Fibroblast of lung (primary cell): ENCODE measurements around the gene CSAD. TPM values are rescaled to one million over a fixed set of nuclear protein-coding genes. Genes with fewer than 3 reads are reported as not detected.

Experiments
- DNase-seq, 2 donors: peaks; one replicate each; pipeline versions ENCODE4 v3.0.0 to v3.0.0-alpha.2; 2010; ENCODE audit warnings: low read depth in 2 of 2
- H2AFZ ChIP-seq: 2 replicates; pipeline ENCODE4 v1.5.1; 2012; ENCODE audit warnings: low read length, control low read depth, inconsistent platforms
- H3K27ac ChIP-seq: 2 replicates; pipeline ENCODE4 v1.5.1; 2011; ENCODE audit warnings: low read length, control low read depth; ENCODE audit not compliant: insufficient read depth
- H3K27me3 ChIP-seq: 2 replicates; pipeline ENCODE4 v1.5.1; 2011; ENCODE audit warnings: mild to moderate bottlenecking, low read length; ENCODE audit not compliant: control insufficient read depth, insufficient read depth
- H3K36me3 ChIP-seq: 2 replicates; pipeline ENCODE4 v1.5.1; 2011; ENCODE audit warnings: low read length; ENCODE audit not compliant: control insufficient read depth, insufficient read depth
- H3K4me1 ChIP-seq: 2 replicates; pipeline ENCODE4 v1.5.1; 2011; ENCODE audit warnings: low read length; ENCODE audit not compliant: control insufficient read depth, insufficient read depth; ENCODE audit errors: extremely low read depth
- H3K4me2 ChIP-seq: 2 replicates; pipeline ENCODE4 v1.5.1; 2011; ENCODE audit warnings: low read length, control low read depth; ENCODE audit not compliant: insufficient read depth; ENCODE audit errors: extremely low read depth
- H3K4me3 ChIP-seq, 4 experiments: fragments of 200-600 bp in 1 of 4; sonication (generic) in 1 of 4; replicated peaks in 1 of 4; 2 replicates each; pipeline ENCODE4 v1.5.1; 2011 to 2016; ENCODE audit warnings: low read length in 4 of 4, low read depth in 3 of 4, mild to moderate bottlenecking in 3 of 4, control low read depth in 2 of 4, inconsistent platforms in 1 of 4, mixed read lengths in 1 of 4; ENCODE audit not compliant: insufficient read depth in 1 of 4; ENCODE audit errors: control extremely low read depth in 1 of 4
- H3K79me2 ChIP-seq: 2 replicates; pipeline ENCODE4 v1.5.1; 2012; ENCODE audit warnings: mild to moderate bottlenecking, low read length, inconsistent platforms; ENCODE audit not compliant: control insufficient read depth, insufficient read depth
- H3K9ac ChIP-seq: 2 replicates; pipeline ENCODE4 v1.5.1; 2011; ENCODE audit warnings: mild to moderate bottlenecking, low read length, control low read depth; ENCODE audit not compliant: insufficient read depth
- H3K9me3 ChIP-seq: 2 replicates; pipeline ENCODE4 v1.5.1; 2012; ENCODE audit warnings: low read depth, low read length; ENCODE audit not compliant: control insufficient read depth, insufficient read depth
- H4K20me1 ChIP-seq: 2 replicates; pipeline ENCODE4 v1.5.1; 2011; ENCODE audit warnings: low read length; ENCODE audit not compliant: control insufficient read depth, insufficient read depth; ENCODE audit errors: extremely low read depth
- EZH2 ChIP-seq: IDR thresholded peaks from 2 replicates; pipeline ENCODE4 v1.5.1; 2012; ENCODE audit warnings: low read length, control low read depth, mild to moderate bottlenecking; ENCODE audit errors: missing control alignments
- polyA plus RNA-seq, 2 donors: library from polyadenylated mRNA; depleted of rRNA in 1 of 2; stranded (reverse) in 1 of 2; unstranded in 1 of 2; fragments of >200 nt; gene quantifications; 2 replicates each; pipeline ENCODE4 v1.2.1, GENCODE V29; 2011 to 2012; ENCODE audit warnings: missing spikeins in 1 of 2
- total RNA-seq: library from RNA; depleted of rRNA; stranded (reverse); fragments of >200 nt; gene quantifications from 2 replicates; pipeline ENCODE4 v1.2.1, GENCODE V29; 2014
- TF ChIP-seq, protein P1 (sequence below), 2 donors: IDR thresholded peaks in 1 of 2; conservative IDR thresholded peaks in 1 of 2; 1 replicate in 1 of 2; 2 replicates in 1 of 2; pipeline ENCODE4 v1.5.1; 2011 to 2012; ENCODE audit warnings: low read length in 2 of 2, control low read depth in 1 of 2, inconsistent platforms in 1 of 2, low read depth in 1 of 2, mild to moderate bottlenecking in 1 of 2

Gene CSAD
- total and polyA plus RNA-seq, 2 donors (not counting 1 experiment from before 2014, with no cell fraction given): 7.8 to 10.1 TPM

DNA sequence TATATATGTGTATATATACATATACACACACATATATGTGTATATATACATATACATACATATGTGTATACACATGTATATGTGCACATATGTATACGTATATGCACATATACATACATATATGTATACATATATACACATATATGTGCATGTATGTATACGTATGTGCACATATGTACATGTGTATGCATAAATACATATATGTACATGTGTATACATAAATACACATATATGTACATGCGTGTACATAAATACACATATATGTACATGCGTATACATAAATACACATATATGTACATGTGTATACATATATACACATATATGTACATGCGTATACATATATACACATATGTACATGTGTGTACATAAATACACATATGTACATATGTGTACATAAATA, 33.5 kb downstream of the CSAD start:
- no peak overlapping the region for H3K4me3 ChIP-seq
- H3K4me1 ChIP-seq: no peaks in the 10 kb centered on the region
- TF ChIP-seq EZH2: no peak
- TF ChIP-seq, protein P1, sequence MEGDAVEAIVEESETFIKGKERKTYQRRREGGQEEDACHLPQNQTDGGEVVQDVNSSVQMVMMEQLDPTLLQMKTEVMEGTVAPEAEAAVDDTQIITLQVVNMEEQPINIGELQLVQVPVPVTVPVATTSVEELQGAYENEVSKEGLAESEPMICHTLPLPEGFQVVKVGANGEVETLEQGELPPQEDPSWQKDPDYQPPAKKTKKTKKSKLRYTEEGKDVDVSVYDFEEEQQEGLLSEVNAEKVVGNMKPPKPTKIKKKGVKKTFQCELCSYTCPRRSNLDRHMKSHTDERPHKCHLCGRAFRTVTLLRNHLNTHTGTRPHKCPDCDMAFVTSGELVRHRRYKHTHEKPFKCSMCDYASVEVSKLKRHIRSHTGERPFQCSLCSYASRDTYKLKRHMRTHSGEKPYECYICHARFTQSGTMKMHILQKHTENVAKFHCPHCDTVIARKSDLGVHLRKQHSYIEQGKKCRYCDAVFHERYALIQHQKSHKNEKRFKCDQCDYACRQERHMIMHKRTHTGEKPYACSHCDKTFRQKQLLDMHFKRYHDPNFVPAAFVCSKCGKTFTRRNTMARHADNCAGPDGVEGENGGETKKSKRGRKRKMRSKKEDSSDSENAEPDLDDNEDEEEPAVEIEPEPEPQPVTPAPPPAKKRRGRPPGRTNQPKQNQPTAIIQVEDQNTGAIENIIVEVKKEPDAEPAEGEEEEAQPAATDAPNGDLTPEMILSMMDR (conservative IDR thresholded peaks at IDR 0.05 in 1 of 2, IDR thresholded peaks at IDR 0.05 in 1 of 2; ENCODE audit: low read depth in 1 of 2, low read length in 2 of 2): no peak
- H3K36me3 ChIP-seq: no peaks in the 10 kb centered on the region
- H3K27ac ChIP-seq: no peak overlapping the region
- H4K20me1 ChIP-seq: no peaks in the 10 kb centered on the region
- no peaks in the 10 kb centered on the region for H3K9me3 ChIP-seq
- no peak overlapping the region for H2AFZ ChIP-seq
- H3K9ac ChIP-seq: no peak overlapping the region
- no peak overlapping the region for H3K4me2 ChIP-seq
- H3K79me2 ChIP-seq: no peaks in the 10 kb centered on the region
- H3K27me3 ChIP-seq: no peaks in the 10 kb centered on the region
- no peak for DNase-seq

DNA sequence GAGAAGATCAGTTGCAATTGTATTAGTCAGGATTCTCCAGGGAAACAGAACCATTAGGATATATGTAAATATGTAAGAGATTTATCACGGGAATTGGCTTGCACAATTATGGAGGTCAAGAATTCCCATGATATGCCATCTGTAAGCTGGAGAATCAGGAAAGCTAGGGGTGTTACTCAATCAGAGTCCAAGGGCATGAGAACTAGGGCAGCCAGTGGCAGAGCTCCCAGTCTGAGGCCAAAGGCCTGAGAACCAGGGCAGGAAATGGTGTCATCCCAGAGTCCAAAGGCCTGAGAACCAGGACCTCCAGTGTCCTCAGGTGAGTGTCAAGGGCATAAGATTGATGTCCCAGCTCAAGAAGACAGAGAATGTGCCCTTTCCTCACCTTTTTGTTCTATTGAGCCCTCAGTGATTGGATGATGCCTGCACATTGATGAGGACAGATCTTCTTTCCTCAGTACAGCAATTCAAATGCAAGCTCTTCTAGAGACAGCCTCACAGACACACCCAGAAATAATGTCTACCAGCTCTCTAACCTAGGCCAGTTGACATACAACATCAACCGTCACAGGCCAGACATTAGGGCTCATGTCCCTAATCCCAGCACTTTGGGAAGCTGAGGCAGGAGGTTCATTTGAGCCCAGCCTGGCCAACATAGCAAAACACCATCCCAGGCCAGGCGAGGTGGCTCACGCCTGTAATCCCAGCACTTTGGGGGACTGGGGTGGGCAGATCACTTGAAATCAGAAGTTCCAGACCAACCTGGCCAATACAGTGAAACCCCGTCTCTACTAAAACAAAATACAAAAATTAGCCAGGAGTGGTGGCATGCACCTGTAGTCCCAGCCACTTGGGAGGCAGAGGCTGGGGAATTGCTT, 35.1 kb downstream of the CSAD start:
- Histone ChIP-seq H2AFZ (no peak overlapping the region), H3K9me3 (no peaks in the 10 kb centered on the region), H3K36me3 (no peaks in the 10 kb centered on the region), H3K79me2 (no peaks in the 10 kb centered on the region), H3K4me1 (no peaks in the 10 kb centered on the region), H3K27me3 (no peaks in the 10 kb centered on the region), H4K20me1 (no peaks in the 10 kb centered on the region), H3K9ac (no peak overlapping the region), H3K27ac (no peak overlapping the region), H3K4me2 (no peak overlapping the region), H3K4me3 (no peak overlapping the region)
- peak in 1 of 2 donors; percentile 72 for DNase-seq
- TF ChIP-seq, protein P1 (conservative IDR thresholded peaks at IDR 0.05 in 1 of 2, IDR thresholded peaks at IDR 0.05 in 1 of 2; ENCODE audit: low read depth in 1 of 2, low read length in 2 of 2): no peak
- TF ChIP-seq EZH2: no peak

DNA sequence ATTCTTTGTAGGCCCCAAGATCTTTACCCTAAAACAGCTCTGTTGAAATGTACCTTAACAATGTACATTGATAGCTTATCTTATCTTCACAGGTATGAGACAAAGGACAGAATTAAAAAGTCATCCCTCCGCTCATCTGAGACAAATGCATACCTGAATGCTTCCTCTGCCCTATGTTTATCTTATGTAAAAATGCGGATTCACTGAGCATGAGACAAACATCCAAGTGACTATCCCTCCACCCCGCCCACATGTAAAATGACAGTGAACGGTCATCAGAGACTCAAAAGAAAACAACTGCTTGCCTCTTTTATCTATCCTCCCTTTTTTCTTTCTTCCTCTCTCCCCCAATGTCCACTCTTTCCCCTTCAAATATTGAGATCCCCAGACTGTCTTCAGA, 37.4 kb downstream of the CSAD start:
- Histone ChIP-seq H3K9ac (no peak overlapping the region), H3K4me1 (no peaks in the 10 kb centered on the region), H3K9me3 (no peaks in the 10 kb centered on the region), H2AFZ (no peak overlapping the region), H3K36me3 (no peaks in the 10 kb centered on the region), H3K4me3 (no peak overlapping the region), H3K79me2 (no peaks in the 10 kb centered on the region), H4K20me1 (no peaks in the 10 kb centered on the region), H3K27me3 (no peaks in the 10 kb centered on the region), H3K27ac (no peak overlapping the region), H3K4me2 (no peak overlapping the region)
- no peak for DNase-seq
- TF ChIP-seq, protein P1 (conservative IDR thresholded peaks at IDR 0.05 in 1 of 2, IDR thresholded peaks at IDR 0.05 in 1 of 2; ENCODE audit: low read depth in 1 of 2, low read length in 2 of 2): no peak
- TF ChIP-seq EZH2: no peak
